Thymus (tissue), 11 donors: ENCODE results near the gene LYRM4. TPM values are rescaled to one million over a fixed set of nuclear protein-coding genes. Genes with fewer than 3 reads are reported as not detected.

Experiments
- DNase-seq, 9 donors: peaks; one replicate each; pipeline ENCODE4 v3.0.0-alpha.2; 2013; ENCODE audit warnings: low spot score in 9 of 9, low read depth in 6 of 9, missing footprints in 1 of 9
- H3K27ac ChIP-seq, 2 donors: one replicate each; pipeline ENCODE4 v1.5.1; 2013; ENCODE audit warnings: control low read depth in 1 of 2, low read depth in 1 of 2, low read length in 1 of 2, mild to moderate bottlenecking in 1 of 2, moderate library complexity in 1 of 2
- H3K27me3 ChIP-seq, 2 donors: one replicate each; pipeline ENCODE4 v1.5.1; 2013; ENCODE audit warnings: low read length in 1 of 2; ENCODE audit not compliant: control insufficient read depth in 2 of 2, insufficient read depth in 1 of 2
- H3K36me3 ChIP-seq, 2 donors: one replicate each; pipeline ENCODE4 v1.5.1; 2013; ENCODE audit warnings: low read length in 1 of 2, mild to moderate bottlenecking in 1 of 2, moderate library complexity in 1 of 2; ENCODE audit not compliant: control insufficient read depth in 2 of 2, insufficient read depth in 2 of 2
- H3K4me1 ChIP-seq, 2 donors: one replicate each; pipeline ENCODE4 v1.5.1; 2013; ENCODE audit warnings: low read length in 2 of 2; ENCODE audit not compliant: control insufficient read depth in 2 of 2, insufficient read depth in 2 of 2
- H3K4me3 ChIP-seq, 2 donors: one replicate each; pipeline ENCODE4 v1.5.1; 2013; ENCODE audit warnings: low read length in 2 of 2, control low read depth in 1 of 2, mild to moderate bottlenecking in 1 of 2
- H3K9me3 ChIP-seq, 2 donors: one replicate each; pipeline ENCODE4 v1.5.1; 2013; ENCODE audit warnings: low read length in 1 of 2, mild to moderate bottlenecking in 1 of 2; ENCODE audit not compliant: control insufficient read depth in 2 of 2, insufficient read depth in 1 of 2
- WGBS: extraction: QIAGEN DNeasy Blood & Tissue Kit; methylation state at CpG from one replicate; pipeline ENCODE4 v1.1.7; 2013; 5-methylcytosine and 5-hydroxymethylcytosine counted together
- polyA plus RNA-seq: library from polyadenylated mRNA; stranded (reverse); fragments of 200-250 nt; gene quantifications from one replicate; pipeline ENCODE4 v1.2.3, GENCODE V29; 2013
- total RNA-seq: library from RNA; stranded (reverse); fragments of 120-200 nt; gene quantifications from one replicate; pipeline ENCODE4 v1.2.4, GENCODE V29; 2013
- donor health status: healthy.

Gene LYRM4
- total and polyA plus RNA-seq, 2 donors = 31.6 to 33.7 TPM

DNA sequence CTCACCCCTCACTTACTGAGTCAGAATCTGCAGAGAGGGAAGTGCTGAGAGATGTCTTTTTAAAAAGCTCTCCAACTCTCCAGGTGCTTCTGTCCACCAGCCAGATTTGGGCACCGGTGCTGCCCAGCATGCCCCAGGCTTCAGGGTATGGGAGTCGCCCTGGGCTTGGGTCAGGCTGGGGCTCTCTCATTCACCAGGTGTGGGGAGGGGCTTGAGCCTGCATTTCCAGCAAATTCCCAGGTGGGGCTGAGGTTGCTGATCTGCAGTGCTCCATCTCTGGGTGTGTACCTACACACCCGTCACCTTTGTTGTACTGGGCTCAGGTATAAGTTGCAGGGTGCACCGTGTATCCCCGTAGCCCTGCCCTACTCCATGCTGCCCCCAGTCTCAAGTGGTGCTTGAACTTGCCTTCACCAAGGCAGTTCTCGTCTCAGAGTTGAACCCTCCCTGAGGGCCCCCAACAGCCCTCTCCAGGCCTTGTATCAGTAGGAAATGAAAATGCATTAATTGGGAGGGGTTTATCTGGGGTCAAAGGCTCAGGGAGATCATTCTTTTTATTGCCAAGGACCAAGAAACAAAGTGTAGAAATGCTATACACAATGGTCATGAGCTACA is 152.1 kb downstream of the LYRM4 start:
- peaks cover 0 to 4% of the 10 kb centered on the region in 2 donors for H3K36me3 ChIP-seq
- no peaks in the 10 kb centered on the region for H3K27me3 ChIP-seq
- 96% methylated on average over 6 of the region's 6 CpGs for WGBS
- no peaks in the 10 kb centered on the region for H3K4me1 ChIP-seq
- no peak for DNase-seq
- no peaks in the 10 kb centered on the region for H3K9me3 ChIP-seq
- no peak overlapping the region for H3K4me3 ChIP-seq
- no peak overlapping the region for H3K27ac ChIP-seq

GRCh38 chr6:5108068-5108467 is 152.7 kb downstream of the LYRM4 start:
- Histone ChIP-seq H3K9me3 (no peaks in the 10 kb centered on the region), H3K27ac (no peak overlapping the region), H3K36me3 (peaks cover 0 to 4% of the 10 kb centered on the region in 2 donors), H3K4me1 (no peaks in the 10 kb centered on the region), H3K27me3 (no peaks in the 10 kb centered on the region), H3K4me3 (no peak overlapping the region)
- no peak for DNase-seq
- WGBS = 91% methylated on average over 9 of the region's 9 CpGs

DNA sequence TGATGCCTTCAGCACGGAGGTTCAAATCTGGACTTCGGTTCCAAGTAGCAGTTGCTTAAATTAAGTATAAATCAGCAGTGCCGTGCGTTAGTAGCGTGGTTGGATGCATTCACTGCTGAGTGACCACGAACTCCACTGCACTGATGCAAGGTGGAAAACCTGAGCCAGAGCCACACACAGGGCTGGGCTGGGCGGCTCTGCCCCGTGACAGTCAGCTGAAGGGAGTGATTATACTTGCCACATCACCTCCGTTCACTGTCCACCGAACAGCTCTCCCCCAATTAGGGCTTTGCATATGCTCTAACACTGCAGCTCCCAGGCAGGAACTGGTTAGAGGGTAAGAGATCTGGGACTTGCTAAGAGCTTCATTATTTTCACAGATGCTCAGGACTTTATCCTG is 153.4 kb downstream of the LYRM4 start:
- H3K27ac ChIP-seq = no peak overlapping the region
- peaks cover 0 to 4% of the 10 kb centered on the region in 2 donors for H3K36me3 ChIP-seq
- WGBS = 93% methylated on average over 10 of the region's 10 CpGs

GRCh38 chr6:5105146-5105545 is 155.6 kb downstream of the LYRM4 start:
- Histone ChIP-seq H3K4me3 (no peak overlapping the region), H3K36me3 (no peaks in the 10 kb centered on the region), H3K27me3 (no peaks in the 10 kb centered on the region), H3K9me3 (no peaks in the 10 kb centered on the region), H3K4me1 (no peaks in the 10 kb centered on the region), H3K27ac (no peak overlapping the region)
- 99% methylated on average over 10 of the region's 10 CpGs for WGBS
- DNase-seq = no peak

More for the DNA sequence above, 153.4 kb downstream of the LYRM4 start:
- Histone ChIP-seq H3K27me3 (no peaks in the 10 kb centered on the region), H3K4me3 (no peak overlapping the region), H3K9me3 (no peaks in the 10 kb centered on the region), H3K4me1 (no peaks in the 10 kb centered on the region)
- no peak for DNase-seq

- DNase-seq = no peak
- Histone ChIP-seq H3K27me3 (no peaks in the 10 kb centered on the region), H3K27ac (no peak overlapping the region), H3K36me3 (no peaks in the 10 kb centered on the region), H3K4me1 (no peaks in the 10 kb centered on the region), H3K4me3 (no peak overlapping the region), H3K9me3 (no peaks in the 10 kb centered on the region)
- WGBS = 97% methylated on average over 6 of the region's 6 CpGs
Measured at GRCh38 chr6:5104667-5105066, 156.1 kb downstream of the LYRM4 start.

DNA sequence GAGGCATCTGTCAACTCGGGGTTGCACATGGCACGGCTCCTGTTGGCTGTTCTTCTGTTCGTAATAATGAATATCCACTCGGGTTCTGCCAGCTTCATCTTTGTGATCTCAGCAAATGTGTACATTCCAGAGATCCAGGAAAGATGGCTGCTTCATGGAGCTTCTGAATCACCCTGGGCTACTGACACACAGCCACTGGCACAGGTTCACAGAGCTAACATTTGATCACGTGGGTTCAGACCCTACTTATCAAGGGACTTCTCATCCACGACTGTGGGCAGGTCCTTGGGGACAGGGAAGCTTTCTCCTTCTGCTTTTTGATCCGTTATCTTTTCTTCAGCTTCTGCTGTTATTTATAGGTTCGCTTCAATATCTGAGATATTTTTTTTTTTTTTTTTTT is 157.5 kb downstream of the LYRM4 start:
- Histone ChIP-seq H3K9me3 (no peaks in the 10 kb centered on the region), H3K36me3 (no peaks in the 10 kb centered on the region), H3K4me3 (no peak overlapping the region), H3K27ac (no peak overlapping the region), H3K27me3 (no peaks in the 10 kb centered on the region), H3K4me1 (no peaks in the 10 kb centered on the region)
- WGBS = 97% methylated on average over 8 of the region's 8 CpGs
- DNase-seq = no peak

- 86% methylated on average over 8 of the region's 8 CpGs for WGBS
Measured at GRCh38 chr6:5102267-5102970, 158.3 kb downstream of the LYRM4 start.

GRCh38 chr6:5100806-5101205 is 159.9 kb downstream of the LYRM4 start:
- WGBS = 99% methylated on average over 7 of the region's 7 CpGs
- DNase-seq = no peak
- Histone ChIP-seq H3K27me3 (no peaks in the 10 kb centered on the region), H3K4me3 (no peak overlapping the region), H3K27ac (no peak overlapping the region), H3K9me3 (no peaks in the 10 kb centered on the region), H3K4me1 (no peaks in the 10 kb centered on the region), H3K36me3 (no peaks in the 10 kb centered on the region)

More at GRCh38 chr6:5102267-5102970, 158.3 kb downstream of the LYRM4 start:
- no peak overlapping the region for H3K27ac ChIP-seq
- no peak overlapping the region for H3K4me3 ChIP-seq
- no peaks in the 10 kb centered on the region for H3K27me3 ChIP-seq
- no peaks in the 10 kb centered on the region for H3K9me3 ChIP-seq
- no peaks in the 10 kb centered on the region for H3K36me3 ChIP-seq
- DNase-seq = no peak
- H3K4me1 ChIP-seq = no peaks in the 10 kb centered on the region

DNA sequence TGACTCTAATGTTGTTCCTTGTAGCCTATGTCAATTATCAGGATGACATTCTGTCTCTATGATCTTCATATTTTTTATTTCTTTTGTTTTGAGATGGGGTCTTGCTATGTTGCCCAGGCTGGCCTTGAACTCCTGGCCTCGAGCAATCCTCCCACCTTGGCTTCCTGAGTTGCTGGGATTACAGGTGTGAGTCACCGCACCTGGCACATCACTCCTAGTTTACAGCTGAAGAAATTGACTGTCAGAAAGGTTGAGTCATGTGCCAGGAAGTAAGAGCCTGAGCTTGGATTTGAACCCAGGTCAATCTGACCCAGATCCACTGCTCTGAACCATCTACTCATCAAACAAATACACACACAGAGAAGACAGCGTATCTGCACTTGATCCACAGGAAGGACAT is 161.2 kb downstream of the LYRM4 start:
- Histone ChIP-seq H3K36me3 (no peaks in the 10 kb centered on the region), H3K27ac (no peak overlapping the region), H3K4me3 (no peak overlapping the region), H3K4me1 (no peaks in the 10 kb centered on the region), H3K9me3 (no peaks in the 10 kb centered on the region), H3K27me3 (no peaks in the 10 kb centered on the region)
- 97% methylated on average over 3 of the region's 3 CpGs for WGBS
- DNase-seq = no peak
